K562 (cell line): ENCODE measurements around the gene PSMG3. TPM values are rescaled to one million over a fixed set of nuclear protein-coding genes. Genes with fewer than 3 reads are reported as not detected.

ENCODE experiments used
- BRCA1 ChIP-seq, 2 experiments: fragments of 450-650 bp in 1 of 2; sonication (generic) in 1 of 2; formaldehyde crosslinking in 1 of 2; IDR thresholded peaks; 2 replicates each; pipeline versions ENCODE4 v1.5.0 to v1.6.1; 2017 to 2020; ENCODE audit warnings: mild to moderate bottlenecking in 1 of 2, missing genetic modification reagents in 1 of 2
- EGR1 ChIP-seq: fragments of 450-650 bp; conservative IDR thresholded peaks from 2 replicates; pipeline ENCODE4 v1.6.1; 2017; ENCODE audit warnings: mild to moderate bottlenecking
- KLF13 ChIP-seq: fragments of 450-650 bp; IDR thresholded peaks from 2 replicates; pipeline ENCODE4 v1.6.1; 2016; ENCODE audit warnings: missing genetic modification characterization, low read depth, mild to moderate bottlenecking, missing compliant biosample characterization, moderate library complexity, borderline replicate concordance
- KLF16 ChIP-seq: IDR thresholded peaks from 2 replicates; pipeline ENCODE4 v1.6.1; 2016; ENCODE audit warnings: antibody characterized with exemption
- MEF2D ChIP-seq: conservative IDR thresholded peaks from 2 replicates; pipeline ENCODE4 v1.6.1; 2016; ENCODE audit warnings: low read depth, missing genetic modification characterization, missing compliant biosample characterization
- NFIX ChIP-seq: fragments of 250-450 bp; sonication (Bioruptor Pico); IDR thresholded peaks from 2 replicates; pipeline ENCODE4 v1.4.0; 2020; ENCODE audit warnings: low read depth, mild to moderate bottlenecking, moderate library complexity
- TAF1 ChIP-seq: IDR thresholded peaks from 2 replicates; pipeline ENCODE4 v1.6.1; 2011; ENCODE audit warnings: mild to moderate bottlenecking, low read length, moderate library complexity; ENCODE audit not compliant: insufficient read depth, control insufficient read depth, severe bottlenecking; ENCODE audit errors: extremely low read depth
- XRCC5 ChIP-seq: fragments of 200-400 bp; formaldehyde crosslinking; IDR thresholded peaks from 2 replicates; pipeline ENCODE4 v1.6.1; 2017; ENCODE audit warnings: low read depth, mild to moderate bottlenecking, low read length
- ZNF282 ChIP-seq: sonication (generic); formaldehyde crosslinking; IDR thresholded peaks from 2 replicates; pipeline ENCODE4 v1.8.1; 2023; ENCODE audit warnings: missing genetic modification reagents
- ZNF407 ChIP-seq: fragments of 450-650 bp; IDR thresholded peaks from 2 replicates; pipeline ENCODE4 v1.6.1; 2016; ENCODE audit warnings: low read depth
- ZNF695 ChIP-seq: fragments of 450-650 bp; formaldehyde crosslinking; IDR thresholded peaks from 2 replicates; pipeline ENCODE4 v1.4.0; 2020; ENCODE audit warnings: mild to moderate bottlenecking, moderate library complexity
- polyA plus RNA-seq, 8 experiments: library from polyadenylated mRNA; depleted of rRNA in 4 of 8; stranded (reverse) in 5 of 8; unstranded in 3 of 8; fragments of >200 nt; fragmentation: Nextera tagmentation in 2 of 8; fragmentation: Illumina TruSeq in 1 of 8; extraction: Ambion mirVana in 2 of 8; extraction: Trizol in 1 of 8; gene quantifications; 2 replicates each; pipeline versions ENCODE4 v1.2.1 to v1.2.3, GENCODE V29; 2011 to 2014; ENCODE audit warnings: inconsistent platforms in 1 of 8, missing spikeins in 1 of 8
- total RNA-seq, 7 experiments: library from RNA; depleted of rRNA in 6 of 7; stranded (reverse); fragments of >200 nt in 6 of 7; fragmentation: Illumina TruSeq in 2 of 7; extraction: Trizol in 2 of 7; gene quantifications; 2 replicates each; pipeline versions ENCODE4 v1.2.1 to v1.2.3, GENCODE V29; 2011 to 2021; ENCODE audit warnings: low replicate concordance in 1 of 7

The PSMG3 gene
- total and polyA plus RNA-seq, 9 of the 15 experiments (the other 6 are each of a cell fraction or from before 2014, with no cell fraction given), result 34.8 to 122 (median 80.1) TPM

GRCh38 chr7:1531979-1532455, 37.8 kb downstream of the PSMG3 start (continued):
- TF ChIP-seq ZNF407 (no peak), BRCA1 (IDR thresholded peaks at IDR 0.05) (no peak), BRCA1 (CRISPR knock-in tag; IDR thresholded peaks at IDR 0.05) (no peak), EGR1 (0 out of 2 replicates have a peak, but pooled peaks have one; percentile 25), ZNF695 (CRISPR knock-in tag) (no peak), KLF13 (tag) (no peak), KLF16 (no peak), MEF2D (tag) (no peak), NFIX (CRISPR knock-in tag) (no peak), ZNF282 (CRISPR knock-in tag) (no peak), XRCC5 (no peak), TAF1 (no peak)
